K562 (cell line): ENCODE data around the gene CRYBB1. TPM values are rescaled to one million over a fixed set of nuclear protein-coding genes. Genes with fewer than 3 reads are reported as not detected.
A peak's percentile ranks its signal among the peaks of the same experiment; 100 is the strongest.

Source experiments
- ATAC-seq: fragments of 200-7000 bp; cut with Tn5 transposase; 3 replicates; pipeline ENCODE4 v1.9.1; 2020; ENCODE audit warnings: moderate library complexity
- BruUV-seq: library from RNA; stranded (reverse); fragments of 400-500 nt; replicated peaks from 2 replicates; lab custom pipeline; 2021; lab: Mats Ljungman, UMichigan
- CTCF ChIA-PET: fragments of 300-600 bp; formaldehyde crosslinking; extraction: SDS; loops from one replicate; lab custom pipeline; 2021; ENCODE audit warnings: low intra/inter-chr PET ratio; lab: Yijun Ruan, JAX
- POLR2A ChIA-PET: fragments of 300-600, 350-650 bp; sonication (Branson Sonifier 250); formaldehyde crosslinking; extraction: SDS; loops from one replicate; lab custom pipeline; 2021; ENCODE audit warnings: antibody characterized with exemption, inconsistent platforms; lab: Yijun Ruan, JAX
- DNase-seq, 4 experiments: peaks; one replicate each; pipeline versions ENCODE4 v3.0.0 to v3.0.0-alpha.2; 2011 to 2018; ENCODE audit warnings: low spot score in 3 of 4, mixed read lengths in 3 of 4; ENCODE audit errors: extremely low read depth in 1 of 4
- FAIRE-seq: peaks from 2 replicates; lab custom pipeline; 2011; peaks lifted over from hg19 to GRCh38; lab: Jason Lieb, UNC
- H2AFZ ChIP-seq: 2 replicates; pipeline ENCODE4 v1.6.0; 2011; ENCODE audit warnings: low read depth, low read length, control low read depth, inconsistent platforms
- H3K27ac ChIP-seq: fragments of 200-600 bp; 3 replicates; pipeline ENCODE4 v1.8.0; 2011; ENCODE audit warnings: low read depth, mild to moderate bottlenecking, control low read depth, inconsistent platforms, low read length, moderate library complexity, mixed read lengths; ENCODE audit errors: extremely low read depth
- H3K27me3 ChIP-seq, 2 experiments: fragments of 300-600 bp in 1 of 2; 2 replicates in 1 of 2; 3 replicates in 1 of 2; pipeline versions ENCODE4 v1.6.0 to v1.8.0; 2011; ENCODE audit warnings: inconsistent platforms in 2 of 2, low read length in 2 of 2, mild to moderate bottlenecking in 1 of 2, mixed read lengths in 1 of 2, moderate library complexity in 1 of 2; ENCODE audit not compliant: control insufficient read depth in 2 of 2, insufficient read depth in 2 of 2
- H3K36me3 ChIP-seq: fragments of 300-600 bp; 3 replicates; pipeline ENCODE4 v1.8.0; 2011; ENCODE audit warnings: mild to moderate bottlenecking, low read length, inconsistent platforms; ENCODE audit not compliant: control insufficient read depth, insufficient read depth
- H3K4me1 ChIP-seq, 2 experiments: fragments of 200-600 bp in 1 of 2; replicated peaks in 1 of 2; 2 replicates in 1 of 2; 3 replicates in 1 of 2; pipeline versions ENCODE4 v1.5.1 to v1.8.0; 2011; ENCODE audit warnings: inconsistent platforms in 2 of 2, low read length in 2 of 2, mild to moderate bottlenecking in 1 of 2, mixed read lengths in 1 of 2, moderate library complexity in 1 of 2; ENCODE audit not compliant: control insufficient read depth in 2 of 2, insufficient read depth in 2 of 2
- H3K4me2 ChIP-seq: 2 replicates; pipeline ENCODE4 v1.6.1; 2011; ENCODE audit warnings: low read length, control low read depth, inconsistent platforms, mixed read lengths; ENCODE audit not compliant: insufficient read depth
- H3K4me3 ChIP-seq: fragments of 200-600 bp; sonication (generic), shearing (Covaris generic); 2 replicates; pipeline ENCODE4 v1.5.1; 2016; ENCODE audit warnings: control low read depth, inconsistent platforms
- H3K79me2 ChIP-seq: fragments of 200-600 bp; 3 replicates; pipeline ENCODE4 v1.8.0; 2011; ENCODE audit warnings: low read length, inconsistent platforms; ENCODE audit not compliant: control insufficient read depth, insufficient read depth
- H3K9ac ChIP-seq, 2 experiments: 2 replicates each; pipeline versions ENCODE4 v1.6.0 to v1.6.1; 2011; ENCODE audit warnings: low read depth in 2 of 2, low read length in 2 of 2, control low read depth in 1 of 2, inconsistent platforms in 1 of 2, mild to moderate bottlenecking in 1 of 2, mixed read lengths in 1 of 2; ENCODE audit not compliant: insufficient read depth in 1 of 2
- H3K9me1 ChIP-seq: one replicate; pipeline ENCODE4 v1.6.0; 2011; ENCODE audit warnings: inconsistent platforms, mild to moderate bottlenecking, low read length, moderate library complexity; ENCODE audit not compliant: control insufficient read depth, insufficient read depth
- H3K9me3 ChIP-seq: replicated peaks from 2 replicates; pipeline ENCODE4 v1.5.1; 2011; ENCODE audit warnings: low read depth, low read length, inconsistent platforms; ENCODE audit not compliant: control insufficient read depth, insufficient read depth
- H4K20me1 ChIP-seq: replicated peaks from 2 replicates; pipeline ENCODE4 v1.6.1; 2011; ENCODE audit warnings: low read length, inconsistent platforms, mixed read lengths; ENCODE audit not compliant: control insufficient read depth, insufficient read depth
- CBFA2T3 ChIP-seq: fragments of 450-650 bp; IDR thresholded peaks from 2 replicates; pipeline ENCODE4 v1.6.1; 2017
- FOSL1 ChIP-seq: fragments of 200-800 bp; sonication (Bioruptor generic); conservative IDR thresholded peaks from 2 replicates; pipeline ENCODE4 v1.6.1; 2016; ENCODE audit warnings: missing genetic modification characterization, missing compliant biosample characterization
- NFIC ChIP-seq: fragments of 450-650 bp; IDR thresholded peaks from 2 replicates; pipeline ENCODE4 v1.6.1; 2017; ENCODE audit warnings: mild to moderate bottlenecking, inconsistent platforms
- WGBS: fragments of 100-300 bp; shearing (Covaris generic); methylation state at CpG from one replicate; pipeline ENCODE4 v1.1.6; 2016; ENCODE audit warnings: low coverage, mixed read lengths; ENCODE audit not compliant: insufficient coverage; ENCODE audit errors: missing lambda C conversion rate; 5-methylcytosine and 5-hydroxymethylcytosine counted together
- in situ Hi-C: fragments of 300-500 bp; cut with MboI; formaldehyde crosslinking; loops from 4 replicates; pipeline ENCODE4 v1.15.0; 2018; ENCODE audit warnings: inconsistent platforms, mixed read lengths
- intact Hi-C: fragments of 100-400 bp; cut with micrococcal nuclease; formaldehyde crosslinking; loops from 2 replicates; pipeline ENCODE4 v1.14.2; 2022
- polyA plus RNA-seq, 8 experiments: library from polyadenylated mRNA; depleted of rRNA in 4 of 8; stranded (reverse) in 5 of 8; unstranded in 3 of 8; fragments of >200 nt; fragmentation: Nextera tagmentation in 2 of 8; fragmentation: Illumina TruSeq in 1 of 8; extraction: Ambion mirVana in 2 of 8; extraction: Trizol in 1 of 8; gene quantifications; 2 replicates each; pipeline versions ENCODE4 v1.2.1 to v1.2.3, GENCODE V29; 2011 to 2014; ENCODE audit warnings: inconsistent platforms in 1 of 8, missing spikeins in 1 of 8
- total RNA-seq, 7 experiments: library from RNA; depleted of rRNA in 6 of 7; stranded (reverse); fragments of >200 nt in 6 of 7; fragmentation: Illumina TruSeq in 2 of 7; extraction: Trizol in 2 of 7; gene quantifications; 2 replicates each; pipeline versions ENCODE4 v1.2.1 to v1.2.3, GENCODE V29; 2011 to 2021; ENCODE audit warnings: low replicate concordance in 1 of 7
- TF ChIP-seq, protein P1 (sequence below): fragments of 450-650 bp; IDR thresholded peaks from 2 replicates; pipeline ENCODE4 v1.6.1; 2017; ENCODE audit warnings: antibody characterized with exemption, mild to moderate bottlenecking
- TF ChIP-seq, protein P2 (sequence below): fragments of 450-650 bp; IDR thresholded peaks from 2 replicates; pipeline ENCODE4 v1.7.1; 2018; ENCODE audit warnings: mild to moderate bottlenecking, low read depth; ENCODE audit not compliant: partially characterized antibody

CRYBB1 gene
- total and polyA plus RNA-seq, 9 of the 15 experiments (the other 6 are each of a cell fraction or from before 2014, with no cell fraction given), result 0.16 to 0.45 (median 0.33) TPM; not detected in 2

DNA sequence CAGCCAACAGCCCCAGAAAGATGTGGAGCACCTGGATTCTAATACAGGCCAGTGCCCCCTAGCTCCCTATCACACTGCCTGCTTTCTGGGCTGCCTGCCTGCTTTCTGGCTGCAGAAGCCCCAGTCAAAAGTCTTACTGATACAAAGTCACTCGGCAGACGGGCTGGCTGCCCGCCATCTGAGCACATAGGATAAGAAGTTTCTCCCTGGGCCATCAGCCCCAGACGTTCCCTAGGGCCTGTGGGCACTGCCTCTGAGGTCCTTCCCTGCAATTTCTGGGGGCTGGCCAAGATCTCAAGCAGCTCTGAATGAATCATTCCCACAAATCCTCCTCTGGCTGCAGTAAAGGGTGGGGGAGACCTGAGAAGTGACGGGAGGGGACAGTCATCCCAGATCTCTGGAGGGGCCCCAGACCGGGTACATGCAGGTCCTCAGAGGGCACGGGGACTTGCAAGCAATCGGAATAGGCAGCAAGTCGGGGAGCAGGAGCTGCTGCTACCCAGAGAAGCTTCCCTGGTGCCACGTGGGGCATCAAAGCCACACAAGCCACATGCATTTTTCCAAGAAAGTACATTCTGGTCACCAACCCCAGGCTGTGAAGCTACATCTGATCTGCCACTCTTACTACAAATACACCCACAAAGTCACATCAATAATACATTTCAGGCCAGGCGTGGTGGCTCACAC, 32.6 kb downstream of the CRYBB1 start:
- H3K36me3 ChIP-seq, result peaks cover 74% of the 10 kb centered on the region
- 22% methylated on average over 8 of the region's 11 CpGs for WGBS
- ChIA-PET POLR2A (interaction anchor here (0.8 to 1.4 kb wide), 5 partner anchors 9 to 93 kb away, joined by 3 to 5 read pairs (median 4); no protein-coding TSS in a partner anchor), CTCF (no interaction called here)
- FAIRE-seq (no peak), ATAC-seq (0 out of 3 replicates have a peak, but pooled peaks have one; percentile 4), DNase-seq (peak in 1 of 4 experiments; percentile 68)
- in situ Hi-C loops, result no loop called here
- H3K4me1 ChIP-seq, result peaks cover 21 to 27% of the 10 kb centered on the region in 2 experiments
- peaks cover 96% of the 10 kb centered on the region for H3K79me2 ChIP-seq
- peak overlapping the region; percentile 44; the same call in 2 of the 3 replicates for H3K27ac ChIP-seq
- no peak overlapping the region for H2AFZ ChIP-seq
- peak overlapping the region; percentile 30 to 41; a peak in 3 of 4 replicates for H3K9ac ChIP-seq
- peaks cover 26% of the 10 kb centered on the region for H4K20me1 ChIP-seq
- no peaks in the 10 kb centered on the region for H3K9me3 ChIP-seq
- intact Hi-C loops, result loop anchor here (10.0 kb wide), 1 partner anchor 100 kb away; the partner anchor contains the start of genes HPS4 and SRRD
- BruUV-seq, result no TSS peak
- peak overlapping the region; percentile 16; the same call in 1 of the 2 replicates for H3K4me3 ChIP-seq
- peaks cover 2% of the 10 kb centered on the region for H3K9me1 ChIP-seq
- no peaks in the 10 kb centered on the region for H3K27me3 ChIP-seq
- H3K4me2 ChIP-seq, result peak overlapping the region; percentile 53
- TF ChIP-seq, protein P1, sequence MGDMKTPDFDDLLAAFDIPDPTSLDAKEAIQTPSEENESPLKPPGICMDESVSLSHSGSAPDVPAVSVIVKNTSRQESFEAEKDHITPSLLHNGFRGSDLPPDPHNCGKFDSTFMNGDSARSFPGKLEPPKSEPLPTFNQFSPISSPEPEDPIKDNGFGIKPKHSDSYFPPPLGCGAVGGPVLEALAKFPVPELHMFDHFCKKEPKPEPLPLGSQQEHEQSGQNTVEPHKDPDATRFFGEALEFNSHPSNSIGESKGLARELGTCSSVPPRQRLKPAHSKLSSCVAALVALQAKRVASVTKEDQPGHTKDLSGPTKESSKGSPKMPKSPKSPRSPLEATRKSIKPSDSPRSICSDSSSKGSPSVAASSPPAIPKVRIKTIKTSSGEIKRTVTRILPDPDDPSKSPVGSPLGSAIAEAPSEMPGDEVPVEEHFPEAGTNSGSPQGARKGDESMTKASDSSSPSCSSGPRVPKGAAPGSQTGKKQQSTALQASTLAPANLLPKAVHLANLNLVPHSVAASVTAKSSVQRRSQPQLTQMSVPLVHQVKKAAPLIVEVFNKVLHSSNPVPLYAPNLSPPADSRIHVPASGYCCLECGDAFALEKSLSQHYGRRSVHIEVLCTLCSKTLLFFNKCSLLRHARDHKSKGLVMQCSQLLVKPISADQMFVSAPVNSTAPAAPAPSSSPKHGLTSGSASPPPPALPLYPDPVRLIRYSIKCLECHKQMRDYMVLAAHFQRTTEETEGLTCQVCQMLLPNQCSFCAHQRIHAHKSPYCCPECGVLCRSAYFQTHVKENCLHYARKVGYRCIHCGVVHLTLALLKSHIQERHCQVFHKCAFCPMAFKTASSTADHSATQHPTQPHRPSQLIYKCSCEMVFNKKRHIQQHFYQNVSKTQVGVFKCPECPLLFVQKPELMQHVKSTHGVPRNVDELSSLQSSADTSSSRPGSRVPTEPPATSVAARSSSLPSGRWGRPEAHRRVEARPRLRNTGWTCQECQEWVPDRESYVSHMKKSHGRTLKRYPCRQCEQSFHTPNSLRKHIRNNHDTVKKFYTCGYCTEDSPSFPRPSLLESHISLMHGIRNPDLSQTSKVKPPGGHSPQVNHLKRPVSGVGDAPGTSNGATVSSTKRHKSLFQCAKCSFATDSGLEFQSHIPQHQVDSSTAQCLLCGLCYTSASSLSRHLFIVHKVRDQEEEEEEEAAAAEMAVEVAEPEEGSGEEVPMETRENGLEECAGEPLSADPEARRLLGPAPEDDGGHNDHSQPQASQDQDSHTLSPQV, result 0 out of 2 replicates have a peak, but pooled peaks have one; percentile 30
- peak; percentile 31; the same call in 1 of the 2 replicates for TF ChIP-seq CBFA2T3
- 0 out of 2 replicates have a peak, but pooled peaks have one; percentile 28 for TF ChIP-seq FOSL1
- peak; percentile 59 for TF ChIP-seq NFIC
- TF ChIP-seq, protein P2, sequence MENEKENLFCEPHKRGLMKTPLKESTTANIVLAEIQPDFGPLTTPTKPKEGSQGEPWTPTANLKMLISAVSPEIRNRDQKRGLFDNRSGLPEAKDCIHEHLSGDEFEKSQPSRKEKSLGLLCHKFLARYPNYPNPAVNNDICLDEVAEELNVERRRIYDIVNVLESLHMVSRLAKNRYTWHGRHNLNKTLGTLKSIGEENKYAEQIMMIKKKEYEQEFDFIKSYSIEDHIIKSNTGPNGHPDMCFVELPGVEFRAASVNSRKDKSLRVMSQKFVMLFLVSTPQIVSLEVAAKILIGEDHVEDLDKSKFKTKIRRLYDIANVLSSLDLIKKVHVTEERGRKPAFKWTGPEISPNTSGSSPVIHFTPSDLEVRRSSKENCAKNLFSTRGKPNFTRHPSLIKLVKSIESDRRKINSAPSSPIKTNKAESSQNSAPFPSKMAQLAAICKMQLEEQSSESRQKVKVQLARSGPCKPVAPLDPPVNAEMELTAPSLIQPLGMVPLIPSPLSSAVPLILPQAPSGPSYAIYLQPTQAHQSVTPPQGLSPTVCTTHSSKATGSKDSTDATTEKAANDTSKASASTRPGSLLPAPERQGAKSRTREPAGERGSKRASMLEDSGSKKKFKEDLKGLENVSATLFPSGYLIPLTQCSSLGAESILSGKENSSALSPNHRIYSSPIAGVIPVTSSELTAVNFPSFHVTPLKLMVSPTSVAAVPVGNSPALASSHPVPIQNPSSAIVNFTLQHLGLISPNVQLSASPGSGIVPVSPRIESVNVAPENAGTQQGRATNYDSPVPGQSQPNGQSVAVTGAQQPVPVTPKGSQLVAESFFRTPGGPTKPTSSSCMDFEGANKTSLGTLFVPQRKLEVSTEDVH, result no peak
